ENCODE data around the gene ACADL.

DNA sequence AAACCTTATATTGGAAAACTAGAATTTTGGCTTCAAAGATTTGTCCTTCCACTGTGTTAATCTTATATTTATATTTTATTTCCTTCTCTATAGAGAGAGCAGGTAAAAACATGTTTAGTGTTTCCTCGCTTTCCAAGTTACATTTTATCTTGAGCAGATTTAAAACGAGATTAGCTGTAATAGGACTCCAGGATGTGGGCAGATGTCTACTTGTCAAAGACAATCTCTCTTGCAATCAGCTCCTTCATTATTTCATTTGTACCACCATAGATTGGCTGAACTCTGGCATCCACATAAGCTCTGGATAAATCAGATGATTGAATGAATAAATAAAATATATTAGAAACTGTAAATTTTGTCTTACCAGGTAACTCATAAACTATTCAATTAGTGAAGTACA, 36.5 kb downstream of the ACADL start:
- TF ChIP-seq GATA2 (IDR thresholded peaks at IDR 0.05; ENCODE audit: low read depth, low read length): peak; percentile 58
- TF ChIP-seq GATA3 (IDR thresholded peaks at IDR 0.05; ENCODE audit: low read depth, low read length): peak; percentile 70

Data from SH-SY5Y (cell line).